IPS-15b (cell line): ENCODE results near the gene MIB1.
"Not testable (repeated sequence)": the region's sequence is repeated elsewhere in the genome, so short reads cannot be mapped to it uniquely, and the experiment has no call there.

Experiments used
- H3K27me3 ChIP-seq: one replicate; pipeline ENCODE4 v1.6.1; 2013; ENCODE audit warnings: low read length; ENCODE audit not compliant: control insufficient read depth, insufficient read depth
- H3K36me3 ChIP-seq: one replicate; pipeline ENCODE4 v1.6.1; 2013; ENCODE audit warnings: low read length; ENCODE audit not compliant: control insufficient read depth, insufficient read depth
- H3K4me1 ChIP-seq: one replicate; pipeline ENCODE4 v1.6.1; 2013; ENCODE audit warnings: mild to moderate bottlenecking, low read length; ENCODE audit not compliant: control insufficient read depth, insufficient read depth
- H3K4me3 ChIP-seq: one replicate; pipeline ENCODE4 v1.5.1; 2013; ENCODE audit warnings: low read depth, low read length
- H3K9ac ChIP-seq: one replicate; pipeline ENCODE4 v1.6.1; 2013; ENCODE audit warnings: low read depth, mild to moderate bottlenecking, low read length
- H3K9me3 ChIP-seq: one replicate; pipeline ENCODE4 v1.6.1; 2013; ENCODE audit warnings: mild to moderate bottlenecking, low read length; ENCODE audit not compliant: control insufficient read depth, insufficient read depth

The MIB1 gene

DNA sequence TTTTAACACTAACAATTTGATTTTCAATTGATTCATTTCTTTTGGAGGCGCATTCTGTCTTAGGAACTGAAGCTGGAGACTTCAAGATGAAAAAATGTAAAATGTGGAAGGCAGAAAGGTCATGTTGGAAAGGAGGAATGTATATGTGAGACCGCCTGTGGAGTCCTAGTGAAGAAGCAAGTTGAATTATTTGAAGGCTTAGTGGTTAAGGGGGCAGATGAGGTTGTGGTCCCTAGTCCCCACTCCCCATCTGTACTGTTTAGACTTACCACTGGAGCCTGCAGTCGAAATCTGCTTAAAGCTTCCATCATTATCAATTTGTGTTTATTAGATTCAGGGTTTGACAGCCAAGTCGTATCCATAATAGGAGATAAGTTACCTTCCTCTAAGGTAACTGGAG, 15.4 kb upstream of the MIB1 start:
- Histone ChIP-seq H3K9me3 (no peaks in the 10 kb centered on the region), H3K9ac (no peak overlapping the region), H3K4me1 (no peaks in the 10 kb centered on the region), H3K4me3 (no peak overlapping the region), H3K27me3 (no peaks in the 10 kb centered on the region), H3K36me3 (no peaks in the 10 kb centered on the region)

DNA sequence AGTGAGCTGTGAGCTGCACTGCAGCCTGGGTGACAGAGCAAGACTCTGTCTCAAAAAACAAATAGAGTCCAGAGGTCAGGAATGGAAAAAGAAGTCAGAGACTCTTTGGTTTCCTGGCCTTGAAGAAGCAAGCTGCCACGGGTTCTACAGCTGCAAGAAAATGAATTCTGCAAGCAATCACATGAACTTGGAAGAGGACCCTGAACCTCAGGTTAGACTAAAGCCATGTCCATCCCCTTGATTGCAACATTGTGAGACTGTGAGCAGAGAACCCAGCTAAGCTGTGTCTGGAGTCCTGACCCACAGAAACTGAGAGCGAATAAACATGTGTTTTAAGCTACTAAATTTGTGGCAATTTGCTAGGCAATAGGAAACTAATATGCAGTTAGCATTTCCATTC, 12.9 kb upstream of the MIB1 start:
- Histone ChIP-seq H3K9ac (no peak overlapping the region), H3K27me3 (no peaks in the 10 kb centered on the region), H3K36me3 (no peaks in the 10 kb centered on the region), H3K4me1 (no peaks in the 10 kb centered on the region), H3K4me3 (no peak overlapping the region), H3K9me3 (no peaks in the 10 kb centered on the region)

DNA sequence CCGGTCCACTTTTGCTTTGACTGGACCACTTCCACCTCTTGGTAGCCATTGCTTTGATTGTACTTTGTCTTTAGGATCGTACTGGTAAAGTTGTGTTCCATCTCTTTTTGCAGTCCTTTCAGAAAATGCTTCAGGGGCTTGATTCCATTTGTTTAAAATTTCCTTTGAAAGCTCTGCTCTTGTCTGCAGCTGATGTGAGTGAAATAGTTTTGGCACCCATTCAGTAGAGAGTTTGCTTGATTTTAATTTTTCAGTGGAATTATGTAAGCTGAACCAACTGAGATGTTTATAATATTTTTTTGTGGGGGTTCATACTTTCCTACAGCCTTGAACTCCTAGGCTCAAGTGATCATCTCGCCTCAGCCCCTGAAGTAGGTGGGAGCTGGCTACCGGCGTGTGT, 7.6 kb upstream of the MIB1 start:
- no peak overlapping the region for H3K4me3 ChIP-seq
- no peaks in the 10 kb centered on the region for H3K9me3 ChIP-seq
- no peak overlapping the region for H3K9ac ChIP-seq
- H3K4me1 ChIP-seq = no peaks in the 10 kb centered on the region
- H3K27me3 ChIP-seq = no peaks in the 10 kb centered on the region
- no peaks in the 10 kb centered on the region for H3K36me3 ChIP-seq

DNA sequence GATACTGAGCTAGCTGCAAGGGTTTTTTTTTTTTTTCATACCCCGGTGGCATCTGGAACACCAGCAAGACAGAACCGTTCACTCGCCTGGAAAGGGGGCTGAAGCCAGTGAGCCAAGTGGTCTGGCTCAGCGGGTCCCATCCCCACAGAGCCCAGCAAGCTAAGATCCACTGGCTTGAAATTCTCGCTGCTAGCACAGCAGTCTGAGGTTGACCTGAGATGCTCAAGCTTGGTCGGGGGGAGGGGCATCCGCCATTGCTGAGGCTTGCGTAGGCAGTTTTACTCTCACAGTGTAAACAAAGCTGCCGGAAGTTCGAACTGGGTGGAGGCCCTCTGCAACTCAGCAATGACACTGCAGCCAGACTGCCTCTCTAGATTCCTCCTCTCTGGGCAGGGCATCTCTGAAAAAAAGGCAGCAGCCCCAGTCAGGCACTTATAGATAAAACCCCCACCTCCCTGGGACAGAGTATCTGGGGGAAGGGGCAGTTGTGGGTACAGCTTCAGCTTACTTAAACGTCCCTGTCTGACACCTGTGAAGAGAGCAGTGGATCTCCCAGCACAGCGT, 5.1 kb upstream of the MIB1 start:
- Histone ChIP-seq H3K9ac (no peak overlapping the region), H3K27me3 (no peaks in the 10 kb centered on the region), H3K4me1 (peaks cover 5% of the 10 kb centered on the region), H3K4me3 (peak overlapping the region; percentile 10), H3K9me3 (no peaks in the 10 kb centered on the region), H3K36me3 (no peaks in the 10 kb centered on the region)

DNA sequence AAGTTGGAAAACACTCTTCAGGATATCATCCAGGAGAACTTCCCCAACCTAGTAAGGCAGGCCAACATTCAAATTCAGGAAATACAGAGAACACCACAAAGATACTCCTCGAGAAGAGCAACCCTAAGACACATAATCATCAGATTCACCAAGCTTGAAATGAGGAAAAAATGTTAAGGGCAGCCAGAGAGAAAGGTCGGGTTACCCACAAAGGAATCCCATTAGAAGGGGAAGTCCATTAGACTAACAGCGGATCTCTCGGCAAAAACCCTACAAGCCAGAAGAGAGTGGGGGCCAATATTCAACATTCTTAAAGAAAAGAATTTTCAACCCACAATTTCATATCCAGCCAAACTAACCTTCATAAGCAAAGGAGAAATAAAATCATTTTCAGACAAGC, 3.7 kb upstream of the MIB1 start:
- not testable (repeated sequence) for H3K4me3 ChIP-seq, H3K9ac ChIP-seq, H3K9me3 ChIP-seq, H3K36me3 ChIP-seq, H3K27me3 ChIP-seq, H3K4me1 ChIP-seq

DNA sequence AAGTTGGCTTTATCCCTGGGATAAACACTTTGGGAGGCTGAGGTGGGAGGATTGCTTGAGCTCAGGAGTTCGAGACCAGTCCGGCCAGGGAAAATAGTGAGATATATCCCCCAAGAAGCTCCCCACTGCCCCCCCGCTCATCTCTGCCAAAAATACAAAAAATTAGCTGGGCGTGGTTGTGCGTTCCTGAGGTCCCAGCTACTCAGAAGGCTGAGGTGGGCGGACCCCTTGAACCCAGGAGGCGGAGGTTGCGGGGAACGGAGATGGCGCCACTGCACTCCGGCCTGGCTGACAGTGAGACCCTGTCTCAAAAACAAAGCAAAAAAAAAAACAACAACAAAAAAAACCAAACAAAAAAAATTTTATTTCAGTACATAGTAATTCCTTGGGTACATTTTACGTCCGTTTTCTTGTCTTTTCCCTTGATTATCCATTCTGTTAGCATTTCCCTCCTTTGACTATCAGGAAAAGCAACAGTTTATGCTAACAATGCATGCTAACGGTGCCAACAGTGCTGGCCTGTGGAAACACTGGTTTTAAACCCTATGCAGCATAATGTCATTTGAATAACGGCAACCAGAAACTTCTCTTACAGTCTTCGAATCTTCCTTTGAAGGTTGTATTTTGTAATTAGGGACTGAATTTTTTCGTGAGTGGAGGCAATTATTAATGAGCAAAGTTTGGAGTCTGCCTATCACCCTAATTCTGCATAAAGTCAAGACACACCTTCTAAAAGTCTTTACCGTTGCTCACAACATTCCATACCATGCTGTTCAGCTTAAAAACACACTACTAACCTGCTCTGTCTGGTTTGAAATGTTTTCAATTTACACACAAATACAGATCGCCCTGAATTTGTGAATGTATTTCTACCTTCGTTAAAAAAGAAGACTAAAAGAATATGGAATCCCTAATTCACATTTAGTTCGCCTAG, 721 bp upstream of the MIB1 start:
- H3K4me1 ChIP-seq = peaks cover 9% of the 10 kb centered on the region
- H3K27me3 ChIP-seq = no peaks in the 10 kb centered on the region
- H3K4me3 ChIP-seq = peak overlapping the region; percentile 14
- H3K9me3 ChIP-seq = no peaks in the 10 kb centered on the region
- H3K9ac ChIP-seq = no peak overlapping the region
- H3K36me3 ChIP-seq = no peaks in the 10 kb centered on the region

DNA sequence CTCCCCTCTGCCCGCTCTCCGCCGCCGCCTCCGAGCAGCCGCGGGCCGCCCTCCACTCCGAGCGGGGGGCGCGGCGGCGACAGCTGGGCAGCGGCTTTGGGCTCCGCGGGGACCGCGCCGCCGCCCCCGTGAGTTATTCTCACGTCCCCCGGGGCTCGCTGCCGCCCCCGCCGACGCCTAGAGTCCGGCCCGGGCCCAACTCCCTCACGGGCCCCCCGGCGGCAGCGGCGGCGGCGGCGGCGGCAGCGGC, 645 bp downstream of the MIB1 start:
- no peaks in the 10 kb centered on the region for H3K36me3 ChIP-seq
- H3K27me3 ChIP-seq = no peaks in the 10 kb centered on the region
- peaks cover 9% of the 10 kb centered on the region for H3K4me1 ChIP-seq
- peak overlapping the region; percentile 84 for H3K4me3 ChIP-seq
- H3K9ac ChIP-seq = no peak overlapping the region
- no peaks in the 10 kb centered on the region for H3K9me3 ChIP-seq

DNA sequence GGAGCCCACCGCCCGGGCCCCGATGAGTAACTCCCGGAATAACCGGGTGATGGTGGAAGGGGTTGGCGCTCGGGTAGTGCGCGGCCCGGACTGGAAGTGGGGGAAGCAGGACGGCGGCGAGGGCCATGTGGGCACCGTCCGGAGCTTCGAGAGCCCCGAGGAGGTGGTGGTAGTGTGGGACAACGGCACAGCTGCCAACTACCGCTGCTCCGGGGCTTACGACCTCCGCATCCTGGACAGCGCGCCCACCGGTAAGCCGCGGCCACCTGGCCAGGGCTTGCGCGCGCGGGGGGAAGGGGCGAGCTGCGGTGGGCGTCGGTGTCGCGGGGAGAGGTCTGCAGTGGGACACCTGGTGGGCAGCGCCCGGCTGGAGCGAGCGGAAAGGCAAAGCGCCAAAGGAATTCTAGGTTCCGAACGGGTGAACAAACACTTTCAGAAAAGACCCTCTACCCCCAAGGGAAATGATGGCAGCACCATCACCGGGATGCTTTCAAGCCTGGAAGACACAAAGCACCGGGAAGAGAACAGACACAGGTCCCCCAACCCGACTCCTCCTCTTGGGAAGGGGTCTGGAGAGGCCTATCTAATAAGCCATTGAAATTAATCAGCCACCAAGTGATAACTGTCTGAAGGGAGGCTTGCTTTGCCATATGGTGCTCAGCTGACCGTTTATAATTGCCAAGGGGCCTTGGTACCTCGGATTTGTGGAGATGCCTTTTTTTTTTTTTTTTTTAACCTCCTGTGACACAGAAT, 1.1 kb downstream of the MIB1 start:
- H3K27me3 ChIP-seq = no peaks in the 10 kb centered on the region
- H3K9me3 ChIP-seq = no peaks in the 10 kb centered on the region
- no peaks in the 10 kb centered on the region for H3K36me3 ChIP-seq
- H3K4me1 ChIP-seq = peaks cover 13% of the 10 kb centered on the region
- peak overlapping the region; percentile 5 for H3K9ac ChIP-seq
- H3K4me3 ChIP-seq = peak overlapping the region; percentile 70

DNA sequence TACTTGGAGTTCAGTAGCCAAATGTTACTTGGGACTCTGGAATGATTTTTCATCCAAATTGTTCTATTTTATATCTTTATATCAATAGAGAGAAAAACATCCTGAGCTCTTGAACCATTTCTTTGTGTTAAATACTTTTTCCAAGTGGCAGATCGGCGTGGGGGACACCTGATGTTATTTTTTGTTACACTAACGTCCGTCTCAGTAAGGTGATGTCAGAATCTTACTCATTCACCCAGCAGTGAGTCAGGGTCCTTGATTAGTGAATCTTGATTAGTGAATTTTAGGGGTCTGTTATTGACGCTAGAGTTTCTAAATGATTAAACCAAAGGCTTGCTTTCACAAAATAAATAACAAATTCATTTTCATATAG, 1.7 kb downstream of the MIB1 start:
- H3K9ac ChIP-seq = no peak overlapping the region
- H3K4me3 ChIP-seq = peak overlapping the region; percentile 70
- no peaks in the 10 kb centered on the region for H3K27me3 ChIP-seq
- peaks cover 18% of the 10 kb centered on the region for H3K4me1 ChIP-seq
- no peaks in the 10 kb centered on the region for H3K36me3 ChIP-seq
- no peaks in the 10 kb centered on the region for H3K9me3 ChIP-seq

DNA sequence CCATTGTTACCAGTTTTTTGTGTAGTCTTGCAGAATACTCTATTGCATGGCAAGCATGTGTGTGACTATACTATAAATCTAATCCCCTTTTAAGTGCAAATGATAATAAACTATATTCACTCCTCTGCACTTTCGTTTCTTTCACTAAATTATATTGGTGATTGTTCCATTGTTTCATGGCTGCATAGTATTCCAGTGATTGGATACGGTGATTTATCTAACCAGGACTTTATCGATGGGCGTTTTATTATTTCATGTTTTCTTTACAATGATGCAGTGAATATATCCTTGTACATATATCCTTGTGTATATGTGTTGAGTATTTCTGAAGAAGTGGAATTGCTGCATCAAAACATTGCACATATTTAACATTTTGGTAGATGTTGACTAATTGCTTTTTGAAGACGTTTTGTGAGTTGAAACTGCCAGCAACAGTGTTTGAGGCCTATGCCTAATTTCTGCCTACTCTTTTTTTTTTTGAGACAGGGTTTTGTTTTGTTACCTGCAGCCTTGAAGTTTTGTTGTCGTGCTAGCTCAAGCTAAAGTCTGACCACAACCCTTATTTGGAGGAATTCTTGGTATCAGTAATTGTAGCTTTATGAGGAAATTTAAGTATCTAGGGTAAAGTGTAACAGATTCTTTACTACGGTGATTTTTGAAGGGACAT, 2.7 kb downstream of the MIB1 start:
- Histone ChIP-seq H3K9ac (no peak overlapping the region), H3K36me3 (no peaks in the 10 kb centered on the region), H3K27me3 (no peaks in the 10 kb centered on the region), H3K4me1 (peaks cover 19% of the 10 kb centered on the region), H3K4me3 (peak overlapping the region; percentile 19), H3K9me3 (no peaks in the 10 kb centered on the region)

DNA sequence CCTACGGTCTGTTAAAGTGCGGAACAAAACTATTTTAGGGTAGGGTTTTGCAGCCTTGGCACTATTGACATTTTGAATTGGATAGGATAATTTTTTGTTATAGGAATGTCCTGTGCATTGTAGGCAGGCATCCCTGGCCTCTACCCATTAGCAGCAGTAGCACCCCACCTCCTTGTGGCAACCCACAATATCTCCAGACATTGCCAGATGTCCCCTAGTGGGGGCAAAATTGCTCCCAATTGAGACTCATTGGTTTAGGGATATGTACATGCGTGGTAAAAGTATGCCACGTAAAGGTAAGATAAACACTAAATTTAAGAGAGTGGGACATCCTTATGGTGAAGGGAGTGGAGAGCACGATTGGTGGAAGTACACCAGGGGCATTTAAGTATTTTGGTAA, 4.6 kb downstream of the MIB1 start:
- H3K9ac ChIP-seq = no peak overlapping the region
- no peak overlapping the region for H3K4me3 ChIP-seq
- H3K36me3 ChIP-seq = no peaks in the 10 kb centered on the region
- no peaks in the 10 kb centered on the region for H3K27me3 ChIP-seq
- H3K9me3 ChIP-seq = no peaks in the 10 kb centered on the region
- peaks cover 14% of the 10 kb centered on the region for H3K4me1 ChIP-seq
